ENCODE data around the gene BRCC3.
"Not testable (repeated sequence)": the region's sequence is repeated elsewhere in the genome, so short reads cannot be mapped to it uniquely, and the experiment has no call there.

BRCC3 gene

GRCh38 chrX:155112171-155112570, 40.9 kb downstream of the BRCC3 start:
- no peaks in the 10 kb centered on the region for H3K27me3 ChIP-seq (ENCODE audit: control insufficient read depth, insufficient read depth, low read length)
- H3K36me3 ChIP-seq (ENCODE audit: control insufficient read depth, low read depth, low read length), result no peaks in the 10 kb centered on the region
- H3K9ac ChIP-seq (ENCODE audit: low read length), result no peak overlapping the region
- no peak overlapping the region for H3K4me3 ChIP-seq (ENCODE audit: low read length)
- no peaks in the 10 kb centered on the region for H3K4me1 ChIP-seq (ENCODE audit: control insufficient read depth, low read depth, low read length)
- H3K9me3 ChIP-seq (ENCODE audit: control insufficient read depth, low read depth, low read length), result peaks cover 20% of the 10 kb centered on the region
- H3K27ac ChIP-seq (ENCODE audit: low read length), result no peak overlapping the region

GRCh38 chrX:155113097-155113496, 41.8 kb downstream of the BRCC3 start:
- no peaks in the 10 kb centered on the region for H3K4me1 ChIP-seq (ENCODE audit: control insufficient read depth, low read depth, low read length)
- peaks cover 20% of the 10 kb centered on the region for H3K9me3 ChIP-seq (ENCODE audit: control insufficient read depth, low read depth, low read length)
- H3K27ac ChIP-seq (ENCODE audit: low read length), result no peak overlapping the region
- no peak overlapping the region for H3K9ac ChIP-seq (ENCODE audit: low read length)
- no peaks in the 10 kb centered on the region for H3K27me3 ChIP-seq (ENCODE audit: control insufficient read depth, insufficient read depth, low read length)
- no peak overlapping the region for H3K4me3 ChIP-seq (ENCODE audit: low read length)
- H3K36me3 ChIP-seq (ENCODE audit: control insufficient read depth, low read depth, low read length), result no peaks in the 10 kb centered on the region

GRCh38 chrX:155115174-155115819, 44.0 kb downstream of the BRCC3 start:
- Histone ChIP-seq H3K9ac (ENCODE audit: low read length) (no peak overlapping the region), H3K4me1 (ENCODE audit: control insufficient read depth, low read depth, low read length) (no peaks in the 10 kb centered on the region), H3K27me3 (ENCODE audit: control insufficient read depth, insufficient read depth, low read length) (no peaks in the 10 kb centered on the region), H3K9me3 (ENCODE audit: control insufficient read depth, low read depth, low read length) (peaks cover 13% of the 10 kb centered on the region), H3K4me3 (ENCODE audit: low read length) (no peak overlapping the region), H3K36me3 (ENCODE audit: control insufficient read depth, low read depth, low read length) (no peaks in the 10 kb centered on the region), H3K27ac (ENCODE audit: low read length) (no peak overlapping the region)

- Histone ChIP-seq H3K4me1 (ENCODE audit: control insufficient read depth, low read depth, low read length) (no peaks in the 10 kb centered on the region), H3K4me3 (ENCODE audit: low read length) (no peak overlapping the region), H3K27ac (ENCODE audit: low read length) (no peak overlapping the region), H3K27me3 (ENCODE audit: control insufficient read depth, insufficient read depth, low read length) (no peaks in the 10 kb centered on the region), H3K9me3 (ENCODE audit: control insufficient read depth, low read depth, low read length) (peaks cover 26% of the 10 kb centered on the region), H3K9ac (ENCODE audit: low read length) (no peak overlapping the region), H3K36me3 (ENCODE audit: control insufficient read depth, low read depth, low read length) (no peaks in the 10 kb centered on the region)
Measured at GRCh38 chrX:155127465-155127864, 56.2 kb downstream of the BRCC3 start.

GRCh38 chrX:155127940-155128339, 56.6 kb downstream of the BRCC3 start:
- no peaks in the 10 kb centered on the region for H3K4me1 ChIP-seq (ENCODE audit: control insufficient read depth, low read depth, low read length)
- H3K27me3 ChIP-seq (ENCODE audit: control insufficient read depth, insufficient read depth, low read length), result no peaks in the 10 kb centered on the region
- H3K36me3 ChIP-seq (ENCODE audit: control insufficient read depth, low read depth, low read length), result no peaks in the 10 kb centered on the region
- no peak overlapping the region for H3K27ac ChIP-seq (ENCODE audit: low read length)
- no peak overlapping the region for H3K9ac ChIP-seq (ENCODE audit: low read length)
- peaks cover 26% of the 10 kb centered on the region for H3K9me3 ChIP-seq (ENCODE audit: control insufficient read depth, low read depth, low read length)
- no peak overlapping the region for H3K4me3 ChIP-seq (ENCODE audit: low read length)

- H3K27ac ChIP-seq (ENCODE audit: low read length), result no peak overlapping the region
- H3K9me3 ChIP-seq (ENCODE audit: control insufficient read depth, low read depth, low read length), result peaks cover 19% of the 10 kb centered on the region
- no peaks in the 10 kb centered on the region for H3K4me1 ChIP-seq (ENCODE audit: control insufficient read depth, low read depth, low read length)
- no peaks in the 10 kb centered on the region for H3K27me3 ChIP-seq (ENCODE audit: control insufficient read depth, insufficient read depth, low read length)
- H3K36me3 ChIP-seq (ENCODE audit: control insufficient read depth, low read depth, low read length), result no peaks in the 10 kb centered on the region
- H3K4me3 ChIP-seq (ENCODE audit: low read length), result no peak overlapping the region
- H3K9ac ChIP-seq (ENCODE audit: low read length), result no peak overlapping the region
Measured at GRCh38 chrX:155132110-155132509, 60.8 kb downstream of the BRCC3 start.

GRCh38 chrX:155134255-155134654, 62.9 kb downstream of the BRCC3 start:
- Histone ChIP-seq H3K9ac (ENCODE audit: low read length) (no peak overlapping the region), H3K4me1 (ENCODE audit: control insufficient read depth, low read depth, low read length) (no peaks in the 10 kb centered on the region), H3K27me3 (ENCODE audit: control insufficient read depth, insufficient read depth, low read length) (no peaks in the 10 kb centered on the region), H3K27ac (ENCODE audit: low read length) (no peak overlapping the region), H3K4me3 (ENCODE audit: low read length) (no peak overlapping the region), H3K9me3 (ENCODE audit: control insufficient read depth, low read depth, low read length) (peaks cover 18% of the 10 kb centered on the region), H3K36me3 (ENCODE audit: control insufficient read depth, low read depth, low read length) (no peaks in the 10 kb centered on the region)

- no peak overlapping the region for H3K9ac ChIP-seq (ENCODE audit: low read length)
- no peak overlapping the region for H3K27ac ChIP-seq (ENCODE audit: low read length)
- H3K4me1 ChIP-seq (ENCODE audit: control insufficient read depth, low read depth, low read length), result no peaks in the 10 kb centered on the region
- H3K27me3 ChIP-seq (ENCODE audit: control insufficient read depth, insufficient read depth, low read length), result no peaks in the 10 kb centered on the region
- H3K4me3 ChIP-seq (ENCODE audit: low read length), result no peak overlapping the region
- H3K9me3 ChIP-seq (ENCODE audit: control insufficient read depth, low read depth, low read length), result no peaks in the 10 kb centered on the region
- H3K36me3 ChIP-seq (ENCODE audit: control insufficient read depth, low read depth, low read length), result no peaks in the 10 kb centered on the region
Measured at GRCh38 chrX:155143959-155144548, 72.7 kb downstream of the BRCC3 start.

GRCh38 chrX:155144926-155145325, 73.6 kb downstream of the BRCC3 start:
- Histone ChIP-seq H3K4me1 (ENCODE audit: control insufficient read depth, low read depth, low read length) (no peaks in the 10 kb centered on the region), H3K9me3 (ENCODE audit: control insufficient read depth, low read depth, low read length) (no peaks in the 10 kb centered on the region), H3K4me3 (ENCODE audit: low read length) (no peak overlapping the region), H3K36me3 (ENCODE audit: control insufficient read depth, low read depth, low read length) (no peaks in the 10 kb centered on the region), H3K27me3 (ENCODE audit: control insufficient read depth, insufficient read depth, low read length) (no peaks in the 10 kb centered on the region), H3K27ac (ENCODE audit: low read length) (no peak overlapping the region), H3K9ac (ENCODE audit: low read length) (no peak overlapping the region)

GRCh38 chrX:155147612-155148011, 76.3 kb downstream of the BRCC3 start:
- H3K27ac ChIP-seq (ENCODE audit: low read length); H3K36me3 ChIP-seq (ENCODE audit: control insufficient read depth, low read depth, low read length); H3K4me3 ChIP-seq (ENCODE audit: low read length); H3K4me1 ChIP-seq (ENCODE audit: control insufficient read depth, low read depth, low read length); H3K9me3 ChIP-seq (ENCODE audit: control insufficient read depth, low read depth, low read length); H3K27me3 ChIP-seq (ENCODE audit: control insufficient read depth, insufficient read depth, low read length); H3K9ac ChIP-seq (ENCODE audit: low read length): not testable (repeated sequence)

- H3K4me3 ChIP-seq (ENCODE audit: low read length); H3K9me3 ChIP-seq (ENCODE audit: control insufficient read depth, low read depth, low read length); H3K27me3 ChIP-seq (ENCODE audit: control insufficient read depth, insufficient read depth, low read length); H3K4me1 ChIP-seq (ENCODE audit: control insufficient read depth, low read depth, low read length); H3K27ac ChIP-seq (ENCODE audit: low read length); H3K36me3 ChIP-seq (ENCODE audit: control insufficient read depth, low read depth, low read length); H3K9ac ChIP-seq (ENCODE audit: low read length): not testable (repeated sequence)
Measured at GRCh38 chrX:155148166-155148565, 76.9 kb downstream of the BRCC3 start.

Data from iPS-18a (cell line).